Calu3 (cell line): ENCODE results near the gene POLR1E. TPM values are rescaled to one million over a fixed set of nuclear protein-coding genes. Genes with fewer than 3 reads are reported as not detected.

Experiments
- BruUV-seq: library from RNA; stranded (reverse); fragments of 400-500 nt; replicated peaks from 2 replicates; lab custom pipeline; 2021; lab: Mats Ljungman, UMichigan
- CTCF ChIA-PET: fragments of 300-600 bp; sonication (Branson Sonifier 250); formaldehyde crosslinking; loops from one replicate; lab custom pipeline; 2022; ENCODE audit warnings: antibody characterized with exemption; lab: Charles Lee
- DNase-seq: peaks from one replicate; pipeline ENCODE4 v3.0.0; 2022
- H3K27ac Mint-ChIP-seq: one replicate; pipeline ENCODE4 v1.8.0; 2022; ENCODE audit warnings: mixed read lengths; ENCODE audit not compliant: unreplicated experiment
- H3K27me3 Mint-ChIP-seq: one replicate; pipeline ENCODE4 v1.8.0; 2022; ENCODE audit warnings: mixed read lengths; ENCODE audit not compliant: unreplicated experiment
- H3K36me3 Mint-ChIP-seq: one replicate; pipeline ENCODE4 v1.8.0; 2022; ENCODE audit warnings: mild to moderate bottlenecking, moderate library complexity, mixed read lengths; ENCODE audit not compliant: insufficient read depth, unreplicated experiment
- H3K4me1 Mint-ChIP-seq: one replicate; pipeline ENCODE4 v1.8.0; 2022; ENCODE audit warnings: mild to moderate bottlenecking, low read depth, mixed read lengths; ENCODE audit not compliant: unreplicated experiment
- H3K4me3 Mint-ChIP-seq: one replicate; pipeline ENCODE4 v1.8.0; 2022; ENCODE audit warnings: mild to moderate bottlenecking, low read depth, moderate library complexity, mixed read lengths; ENCODE audit not compliant: unreplicated experiment
- H3K9me3 Mint-ChIP-seq: one replicate; pipeline ENCODE4 v1.8.0; 2022; ENCODE audit warnings: low read depth, mixed read lengths; ENCODE audit not compliant: unreplicated experiment
- intact Hi-C: fragments of 100-400 bp; cut with micrococcal nuclease; formaldehyde crosslinking; loops from one replicate; pipeline ENCODE4 v1.10.0; 2022; ENCODE audit not compliant: unreplicated experiment
- total RNA-seq: library from RNA; stranded (reverse); gene quantifications from 2 replicates; pipeline ENCODE4 v1.2.3, GENCODE V29; 2022
- TF ChIP-seq, protein P1 (sequence below): fragments of 200-600 bp; IDR thresholded peaks from one replicate; pipeline ENCODE4 v1.8.0; 2022; ENCODE audit warnings: antibody characterized with exemption; ENCODE audit not compliant: unreplicated experiment

The POLR1E gene
- total RNA-seq, 1 experiment from 2014 or later: 12.5 TPM

DNA sequence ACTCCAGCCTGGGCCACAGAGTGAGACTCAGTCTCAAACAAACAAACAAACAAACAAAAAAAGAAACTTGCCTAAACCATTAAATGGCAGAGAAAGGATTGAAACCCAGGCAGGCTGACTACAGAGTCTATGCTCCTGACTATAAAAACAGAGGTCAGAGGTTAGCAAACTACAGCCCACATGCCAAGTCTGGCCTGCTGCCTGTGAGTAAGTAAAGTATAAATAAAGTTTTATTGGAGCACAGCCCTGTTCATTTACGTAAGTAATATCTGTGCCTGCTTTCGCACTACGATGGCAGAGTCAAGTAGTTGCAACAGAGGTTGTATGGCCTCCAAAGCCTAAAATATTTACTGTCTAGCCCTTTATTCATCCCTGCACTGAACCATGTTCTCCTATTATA lies 11.6 kb downstream of the POLR1E start:
- Mint-ChIP-seq H3K27ac (no peak overlapping the region), H3K4me1 (no peaks in the 10 kb centered on the region), H3K9me3 (no peaks in the 10 kb centered on the region), H3K27me3 (no peaks in the 10 kb centered on the region), H3K36me3 (peaks cover 5% of the 10 kb centered on the region), H3K4me3 (no peak overlapping the region)
- DNase-seq: no peak
- intact Hi-C loops: no loop called here
- BruUV-seq: no TSS peak
- TF ChIP-seq, protein P1, sequence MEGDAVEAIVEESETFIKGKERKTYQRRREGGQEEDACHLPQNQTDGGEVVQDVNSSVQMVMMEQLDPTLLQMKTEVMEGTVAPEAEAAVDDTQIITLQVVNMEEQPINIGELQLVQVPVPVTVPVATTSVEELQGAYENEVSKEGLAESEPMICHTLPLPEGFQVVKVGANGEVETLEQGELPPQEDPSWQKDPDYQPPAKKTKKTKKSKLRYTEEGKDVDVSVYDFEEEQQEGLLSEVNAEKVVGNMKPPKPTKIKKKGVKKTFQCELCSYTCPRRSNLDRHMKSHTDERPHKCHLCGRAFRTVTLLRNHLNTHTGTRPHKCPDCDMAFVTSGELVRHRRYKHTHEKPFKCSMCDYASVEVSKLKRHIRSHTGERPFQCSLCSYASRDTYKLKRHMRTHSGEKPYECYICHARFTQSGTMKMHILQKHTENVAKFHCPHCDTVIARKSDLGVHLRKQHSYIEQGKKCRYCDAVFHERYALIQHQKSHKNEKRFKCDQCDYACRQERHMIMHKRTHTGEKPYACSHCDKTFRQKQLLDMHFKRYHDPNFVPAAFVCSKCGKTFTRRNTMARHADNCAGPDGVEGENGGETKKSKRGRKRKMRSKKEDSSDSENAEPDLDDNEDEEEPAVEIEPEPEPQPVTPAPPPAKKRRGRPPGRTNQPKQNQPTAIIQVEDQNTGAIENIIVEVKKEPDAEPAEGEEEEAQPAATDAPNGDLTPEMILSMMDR: no peak
- CTCF ChIA-PET: no interaction called here

DNA sequence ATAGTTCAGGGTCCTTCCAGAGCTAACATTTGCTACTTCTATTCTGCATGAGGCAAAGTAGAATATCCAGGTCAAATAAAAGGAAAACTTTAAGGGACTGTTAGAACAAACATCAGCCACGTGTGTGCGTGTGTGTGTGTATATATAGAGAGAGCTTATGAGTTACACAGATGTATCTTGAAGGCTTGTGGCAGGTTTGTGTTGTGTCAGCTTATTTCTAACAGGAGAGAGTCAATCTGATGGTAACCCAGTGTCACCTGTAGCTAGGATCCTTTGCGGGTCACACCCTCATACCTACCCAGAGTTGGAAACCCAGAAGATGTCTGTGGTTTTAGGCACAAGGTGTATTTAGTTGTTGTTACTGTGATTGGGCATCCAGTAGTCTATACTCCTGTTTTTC lies 12.7 kb downstream of the POLR1E start:
- Mint-ChIP-seq H3K4me1 (no peaks in the 10 kb centered on the region), H3K9me3 (no peaks in the 10 kb centered on the region), H3K4me3 (no peak overlapping the region), H3K27ac (no peak overlapping the region), H3K36me3 (peaks cover 5% of the 10 kb centered on the region), H3K27me3 (no peaks in the 10 kb centered on the region)
- intact Hi-C loops: no loop called here
- no peak for DNase-seq
- CTCF ChIA-PET: no interaction called here
- no TSS peak for BruUV-seq
- TF ChIP-seq, protein P1: no peak

DNA sequence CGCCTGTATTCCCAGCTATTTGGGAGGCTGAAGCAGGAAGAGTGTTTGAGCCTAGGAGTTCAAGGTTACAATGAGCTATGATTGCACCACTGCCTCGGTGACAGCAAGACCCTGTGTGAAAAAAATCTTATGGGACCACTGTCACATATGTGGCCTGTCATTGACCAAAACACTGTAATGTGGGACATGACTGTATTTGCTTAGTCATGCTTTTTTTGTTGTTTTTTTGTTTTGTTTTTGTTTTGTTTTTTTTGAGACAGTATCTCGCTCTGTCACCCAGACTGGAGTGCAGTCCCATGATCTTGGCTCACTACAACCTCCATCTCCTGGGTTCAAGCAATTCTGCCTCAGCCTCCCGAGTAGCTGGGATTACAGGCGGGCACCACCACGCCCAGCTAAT lies 13.5 kb downstream of the POLR1E start:
- no peak overlapping the region for H3K4me3 Mint-ChIP-seq
- TF ChIP-seq, protein P1: no peak
- BruUV-seq: no TSS peak
- H3K27me3 Mint-ChIP-seq: no peaks in the 10 kb centered on the region
- no peaks in the 10 kb centered on the region for H3K4me1 Mint-ChIP-seq
- peaks cover 5% of the 10 kb centered on the region for H3K36me3 Mint-ChIP-seq
- H3K27ac Mint-ChIP-seq: no peak overlapping the region
- H3K9me3 Mint-ChIP-seq: no peaks in the 10 kb centered on the region
- CTCF ChIA-PET: no interaction called here
- no peak for DNase-seq
- intact Hi-C loops: no loop called here

DNA sequence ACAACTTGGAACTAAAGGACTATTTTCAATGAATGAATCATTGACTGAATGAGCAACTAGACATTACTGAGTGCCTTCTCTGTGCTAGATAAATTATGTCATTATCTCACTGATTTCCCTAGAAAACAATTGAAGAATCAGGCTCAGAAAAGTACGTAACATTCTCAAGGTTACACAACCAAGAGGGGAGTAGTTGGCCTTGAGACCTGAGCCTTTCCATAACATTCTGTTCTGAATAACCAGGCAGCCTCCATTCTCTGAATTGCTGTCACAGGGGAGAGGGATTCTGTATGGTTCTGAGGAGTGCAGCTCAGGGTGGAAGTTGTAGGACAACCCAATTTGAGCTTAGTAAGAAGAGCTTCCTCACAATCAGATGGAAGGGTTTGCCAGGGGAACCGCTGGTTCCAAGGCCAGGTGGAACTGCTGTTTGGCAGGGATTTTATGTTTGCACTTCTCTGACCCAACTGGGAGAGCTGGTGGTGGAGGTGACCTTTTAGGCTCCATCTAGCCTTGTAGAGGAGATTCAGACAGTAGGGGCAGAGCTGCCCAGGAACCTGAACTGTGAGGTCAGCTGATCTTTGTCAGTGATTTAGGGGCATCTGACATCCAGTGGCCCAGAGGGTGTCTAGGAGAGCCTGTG lies 16.3 kb downstream of the POLR1E start:
- no peaks in the 10 kb centered on the region for H3K27me3 Mint-ChIP-seq
- CTCF ChIA-PET: no interaction called here
- no peak for DNase-seq
- H3K4me1 Mint-ChIP-seq: no peaks in the 10 kb centered on the region
- no peak overlapping the region for H3K4me3 Mint-ChIP-seq
- peaks cover 5% of the 10 kb centered on the region for H3K36me3 Mint-ChIP-seq
- no peak overlapping the region for H3K27ac Mint-ChIP-seq
- no TSS peak for BruUV-seq
- TF ChIP-seq, protein P1: no peak
- intact Hi-C loops: no loop called here
- H3K9me3 Mint-ChIP-seq: no peaks in the 10 kb centered on the region
